Activated CD8-positive, alpha-beta memory T cell treated with anti-CD3 and anti-CD28 coated beads, Interleukin-2, amount 50 U/mL, for 24 hours (primary cell): ENCODE data around the gene OPRL1.

Experiments
- DNase-seq: peaks from one replicate; pipeline ENCODE4 v3.0.0-alpha.2; 2020; ENCODE audit errors: extremely low read depth

The OPRL1 gene

GRCh38 chr20:64104667-64105451 lies 25.0 kb downstream of the OPRL1 start:
- DNase-seq: no peak

DNA sequence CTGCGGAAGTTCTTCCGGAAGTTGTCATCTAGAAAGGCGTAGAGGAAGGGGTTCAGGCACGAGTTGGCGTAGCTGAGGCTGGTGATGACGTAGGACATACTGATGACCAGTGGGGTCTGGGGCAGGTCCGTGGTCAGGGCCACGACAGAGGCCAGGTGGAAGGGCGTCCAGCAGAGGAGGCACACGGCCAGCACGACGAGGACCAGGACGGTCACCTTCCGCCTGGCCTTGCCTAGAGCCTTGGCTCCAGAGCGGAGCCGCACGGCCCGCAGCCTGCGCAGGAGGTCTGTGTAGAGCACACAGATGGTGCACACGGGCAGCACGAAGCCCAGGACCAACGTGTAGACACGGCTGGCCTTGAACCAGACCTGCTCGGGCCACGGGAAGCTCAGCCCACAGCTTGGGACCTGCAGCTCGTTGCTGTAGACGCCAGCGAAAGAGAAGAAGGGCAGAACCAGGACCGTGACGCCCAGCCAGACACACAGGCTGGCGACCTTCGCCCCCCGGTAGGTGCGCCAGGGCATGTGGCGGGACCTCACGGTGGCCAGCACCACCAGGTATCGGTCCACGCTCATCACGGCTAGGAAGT lies 26.1 kb downstream of the OPRL1 start:
- no peak for DNase-seq

DNA sequence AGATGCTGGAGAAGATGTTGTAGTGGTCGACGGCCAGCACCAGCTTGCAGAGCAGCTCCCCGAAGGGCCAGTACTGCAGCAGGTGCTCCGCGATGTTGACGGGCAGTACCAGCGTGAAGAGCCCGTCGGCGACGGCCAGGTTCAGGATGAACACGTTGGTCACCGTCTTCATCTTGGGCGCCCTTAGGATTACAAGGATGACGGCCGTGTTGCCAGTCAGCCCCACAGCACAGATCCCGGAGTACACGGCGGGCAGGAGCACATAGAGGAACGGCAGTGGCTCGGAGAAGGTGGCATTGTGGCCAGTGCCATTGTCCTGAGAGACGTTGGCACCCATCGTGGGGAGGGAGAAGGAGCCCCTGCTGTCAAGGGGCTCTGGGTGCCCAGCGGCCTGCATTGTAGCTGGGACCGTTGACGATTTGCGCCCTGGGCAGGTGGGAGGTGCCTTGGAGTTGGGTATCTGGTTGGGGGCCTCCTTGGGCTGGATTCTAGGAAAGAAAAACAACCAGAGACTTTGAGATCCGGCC lies 26.6 kb downstream of the OPRL1 start:
- no peak for DNase-seq

DNA sequence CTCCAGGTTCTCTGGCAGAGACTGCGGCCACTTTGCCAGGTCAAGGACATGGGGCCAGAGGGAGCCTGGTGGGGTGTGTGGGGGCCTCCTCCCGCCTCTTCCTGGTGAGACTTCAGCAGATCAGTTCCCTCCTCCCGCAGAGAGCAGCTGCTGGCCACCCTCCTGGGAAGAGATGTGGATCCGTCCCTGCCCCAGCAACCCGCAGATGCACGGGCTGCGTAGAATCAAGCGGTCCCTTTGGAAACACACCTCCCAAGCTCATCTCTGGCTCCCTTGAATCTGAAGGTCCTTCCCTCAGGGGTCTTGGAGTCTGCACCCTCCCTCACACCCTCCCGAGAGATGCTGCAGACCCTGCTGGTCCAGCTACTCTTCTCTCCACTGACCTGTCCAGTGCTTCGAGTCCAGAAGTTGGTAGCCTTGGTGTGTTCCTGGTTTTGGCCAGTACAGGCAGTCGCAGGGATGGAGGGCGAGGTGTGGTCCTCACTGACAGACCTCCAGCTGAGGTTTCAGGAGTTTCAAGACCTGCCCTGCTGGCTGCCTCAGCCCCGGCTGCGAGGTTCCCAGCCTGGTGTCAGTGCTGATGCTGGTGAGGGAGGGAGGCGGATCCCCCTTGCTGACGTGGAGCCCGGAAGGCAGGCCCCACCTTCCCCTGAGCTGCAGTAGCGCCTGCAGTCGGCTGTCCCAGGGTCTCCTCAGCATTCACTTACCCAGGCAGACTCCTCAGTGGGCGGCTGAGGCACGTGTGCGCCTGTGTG lies 27.3 kb downstream of the OPRL1 start, which contains the start of gene NPBWR2:
Gene NPBWR2, minus strand, starts transcription at position 585 of the 755 bp plus-strand sequence. CDS start 734 bp downstream, outside the sequence.
- no peak for DNase-seq

- DNase-seq: no peak
Measured at GRCh38 chr20:64107736-64108457, 28.0 kb downstream of the OPRL1 start.

DNA sequence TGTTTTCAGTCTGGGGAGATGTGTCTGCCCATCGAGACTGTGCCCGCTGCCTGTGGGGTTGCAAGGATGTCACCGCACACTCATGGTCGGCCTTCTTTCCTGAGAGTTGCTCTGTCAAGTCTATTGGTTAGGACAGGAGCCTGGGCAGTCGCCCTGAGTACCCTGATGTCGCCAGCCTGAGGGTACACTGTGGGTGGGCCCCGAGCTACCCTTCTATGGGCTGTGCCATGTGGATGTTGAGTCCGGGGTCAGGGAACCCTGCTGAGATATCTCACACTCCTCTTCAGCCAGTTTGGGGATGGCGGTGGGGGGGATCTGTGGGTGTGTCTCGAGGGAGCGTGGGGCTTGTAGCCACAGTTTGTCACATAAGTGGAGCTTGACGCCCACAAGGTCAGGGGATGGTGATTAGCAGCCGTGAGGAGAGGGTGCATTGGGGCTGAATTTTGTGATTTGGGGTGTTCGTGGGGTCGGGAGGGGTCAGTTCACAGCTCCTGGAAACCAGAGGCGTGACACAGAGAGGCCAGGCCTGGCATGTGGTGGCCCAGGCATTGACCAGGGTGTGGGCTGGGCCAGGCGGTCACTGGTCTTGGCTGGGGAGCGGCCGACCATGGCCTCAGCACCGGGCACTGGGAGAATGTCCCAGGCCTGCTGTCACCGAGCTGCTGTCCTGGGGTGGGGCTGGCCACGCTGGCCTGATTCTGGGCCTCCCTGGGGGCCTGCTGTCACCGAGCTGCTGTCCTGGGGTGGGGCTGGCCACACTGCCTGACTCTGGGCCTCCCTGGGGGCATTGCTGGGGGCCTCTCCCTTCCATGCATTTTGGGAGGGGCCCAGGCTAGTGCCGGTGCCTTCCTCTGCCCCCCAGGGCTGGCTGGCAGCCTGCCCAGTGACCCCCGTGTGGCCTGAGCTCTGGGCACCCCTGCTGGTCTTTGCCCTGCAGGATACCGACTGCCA lies 29.1 kb downstream of the OPRL1 start:
- DNase-seq: no peak

- no peak for DNase-seq
Measured at GRCh38 chr20:64109831-64110391, 30.0 kb downstream of the OPRL1 start.

DNA sequence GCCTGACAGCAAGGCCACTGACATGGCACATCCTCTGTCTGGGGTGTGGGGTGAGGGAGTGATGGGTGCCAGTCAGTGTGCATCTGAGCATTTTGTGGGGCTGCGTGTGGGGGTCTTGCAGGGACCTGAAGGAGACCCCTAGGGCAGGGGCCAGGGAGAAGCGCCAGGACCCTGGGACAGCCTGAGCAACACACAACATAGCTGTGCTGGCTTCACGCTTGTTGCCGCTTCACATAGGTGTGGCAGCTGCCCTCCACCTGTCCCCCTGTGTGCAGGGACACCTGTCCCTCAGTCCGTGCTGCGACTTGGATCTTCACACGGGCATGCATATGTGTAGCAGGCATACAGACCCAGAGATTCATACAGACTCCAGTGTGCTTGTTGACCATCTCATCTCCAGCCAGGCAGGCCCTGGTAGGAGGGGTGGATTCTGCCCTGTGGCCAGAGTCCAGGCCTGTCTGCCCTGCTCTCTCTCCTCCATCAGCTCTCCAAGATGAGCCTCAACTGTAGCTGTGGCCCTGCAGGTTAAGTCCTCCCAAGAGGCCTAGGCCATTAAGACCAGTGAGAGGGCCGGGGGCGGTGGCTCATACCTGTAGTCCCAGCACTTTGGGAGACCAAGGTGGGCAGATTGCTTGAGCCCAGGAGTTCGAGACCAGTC lies 30.7 kb downstream of the OPRL1 start:
- DNase-seq: no peak

GRCh38 chr20:64111841-64112641 lies 32.2 kb downstream of the OPRL1 start:
- no peak for DNase-seq

DNA sequence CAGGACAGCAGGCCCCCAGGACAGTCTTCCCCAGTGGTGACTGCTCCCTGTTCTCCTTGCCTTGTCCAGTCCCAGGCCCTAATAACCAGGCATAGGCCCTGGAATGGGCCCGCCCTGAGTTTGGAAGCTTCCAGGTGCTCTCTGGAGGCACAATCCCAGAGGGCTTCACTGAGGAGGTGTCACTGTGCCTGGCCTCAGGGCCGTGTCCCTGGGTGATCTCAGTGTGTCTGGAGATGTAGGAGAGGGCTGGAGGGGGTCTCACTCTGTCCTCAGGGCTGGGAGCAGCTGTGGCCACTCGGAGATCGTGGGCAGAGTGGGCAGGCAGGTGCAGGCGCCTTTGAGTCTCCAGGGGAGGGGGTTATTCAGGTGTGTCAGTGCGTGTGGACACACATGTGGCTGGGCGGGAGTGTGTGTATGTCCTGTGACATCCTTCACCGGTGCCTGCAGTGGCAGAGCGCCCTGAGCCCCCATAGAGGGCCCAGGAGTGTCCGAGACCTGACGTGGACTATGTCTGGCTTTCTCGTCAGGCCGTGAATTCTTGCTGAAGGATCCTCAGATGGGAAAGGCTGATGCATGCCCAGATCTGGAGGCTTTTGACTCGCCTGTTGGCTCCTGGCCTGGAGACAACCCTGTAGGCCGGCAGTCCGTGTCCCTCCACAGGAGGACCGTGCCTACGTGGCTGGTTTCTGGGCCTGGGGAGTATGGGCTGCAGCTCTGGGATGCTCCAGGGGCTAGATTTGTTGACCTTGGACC lies 33.0 kb downstream of the OPRL1 start:
- DNase-seq: no peak

- no peak for DNase-seq
Measured at GRCh38 chr20:64113444-64113775, 33.5 kb downstream of the OPRL1 start.

DNA sequence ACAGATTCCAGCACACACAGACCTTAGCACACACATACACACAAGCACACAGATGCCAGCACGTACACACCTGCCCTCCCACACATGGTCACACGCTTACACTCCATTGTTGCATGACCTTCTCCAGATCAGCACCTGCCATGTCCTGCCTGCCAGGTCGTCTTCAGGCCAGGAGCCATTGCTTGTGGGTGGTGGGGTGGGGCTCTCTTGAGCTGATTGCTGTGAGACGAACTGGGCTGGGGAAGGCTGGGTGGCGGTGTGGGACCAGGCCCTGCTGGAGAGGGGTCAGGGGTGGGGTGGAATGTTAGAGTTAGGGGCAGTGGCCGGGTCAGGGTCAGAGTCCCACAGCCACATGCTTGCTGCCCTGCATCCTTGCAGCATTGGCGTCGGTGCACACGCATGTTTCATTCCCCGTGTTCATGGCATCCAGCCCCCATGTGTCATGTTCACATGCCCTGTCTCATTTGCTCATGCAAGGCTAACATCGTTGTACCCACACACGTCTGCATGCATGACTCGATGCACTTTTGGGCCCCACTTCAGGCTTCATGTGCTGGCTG lies 34.0 kb downstream of the OPRL1 start:
- DNase-seq: no peak

GRCh38 chr20:64114356-64114971 lies 34.6 kb downstream of the OPRL1 start:
- DNase-seq: no peak

DNA sequence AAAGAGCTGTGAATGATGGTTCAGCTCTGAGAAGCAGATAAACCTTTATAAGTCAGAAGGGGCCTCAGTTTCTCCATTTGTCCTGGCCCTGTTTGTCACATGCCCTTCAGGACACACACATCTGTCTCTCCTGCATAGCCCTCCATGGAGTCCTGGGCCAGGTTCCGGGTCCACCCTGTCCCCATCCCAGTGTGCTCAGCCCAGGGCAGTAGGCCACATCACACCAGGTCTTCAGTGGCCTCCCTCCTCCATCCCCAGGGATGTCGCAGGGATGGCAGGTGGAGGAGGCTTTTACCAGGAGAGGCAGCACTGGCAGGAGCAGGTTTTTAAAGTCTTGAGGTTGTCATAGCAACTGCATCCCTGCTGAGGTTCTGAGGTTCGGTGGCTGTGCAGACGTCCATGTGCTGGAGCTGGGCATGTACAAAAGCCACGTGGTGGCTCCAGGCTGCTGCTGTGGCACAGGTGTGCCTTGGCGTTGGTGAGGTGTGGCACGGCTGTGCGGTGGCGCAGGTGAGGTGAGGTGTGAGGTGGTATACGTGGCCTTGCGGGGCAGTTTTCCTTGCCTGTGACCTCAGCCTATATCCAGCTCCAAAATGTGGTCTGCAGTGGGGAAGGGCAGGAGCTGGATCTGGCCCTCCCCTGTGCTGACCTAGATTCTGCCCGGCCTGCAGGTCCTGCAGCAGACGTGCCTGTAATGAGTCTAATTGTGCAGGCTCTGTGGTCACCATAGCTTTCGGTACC lies 35.5 kb downstream of the OPRL1 start:
- DNase-seq: no peak

DNA sequence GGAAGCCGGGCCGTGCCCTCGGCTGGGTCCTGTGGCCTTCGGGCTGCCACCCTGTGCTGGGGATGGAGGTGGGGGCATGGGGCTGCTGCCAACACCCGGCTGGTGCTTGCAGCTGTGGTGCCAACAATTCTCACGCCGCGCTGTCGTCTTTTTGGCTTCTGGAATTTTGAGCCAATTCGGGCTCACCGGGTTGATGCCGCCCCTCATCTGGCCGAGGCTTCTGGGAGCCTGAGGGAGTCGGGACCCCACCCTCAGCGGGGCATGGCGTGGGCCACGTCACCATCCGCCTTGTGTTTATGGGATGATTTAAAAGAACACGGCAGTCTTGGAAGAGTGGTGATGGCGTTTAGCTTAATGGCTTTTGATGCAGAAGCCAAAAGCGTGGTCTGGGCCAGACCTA lies 36.1 kb downstream of the OPRL1 start:
- no peak for DNase-seq

- DNase-seq: no peak
Measured at GRCh38 chr20:64116541-64117431, 36.9 kb downstream of the OPRL1 start.
